ENCODE results near the gene NFAT5.
"Not testable (repeated sequence)": the region's sequence is repeated elsewhere in the genome, so short reads cannot be mapped to it uniquely, and the experiment has no call there.

DNA sequence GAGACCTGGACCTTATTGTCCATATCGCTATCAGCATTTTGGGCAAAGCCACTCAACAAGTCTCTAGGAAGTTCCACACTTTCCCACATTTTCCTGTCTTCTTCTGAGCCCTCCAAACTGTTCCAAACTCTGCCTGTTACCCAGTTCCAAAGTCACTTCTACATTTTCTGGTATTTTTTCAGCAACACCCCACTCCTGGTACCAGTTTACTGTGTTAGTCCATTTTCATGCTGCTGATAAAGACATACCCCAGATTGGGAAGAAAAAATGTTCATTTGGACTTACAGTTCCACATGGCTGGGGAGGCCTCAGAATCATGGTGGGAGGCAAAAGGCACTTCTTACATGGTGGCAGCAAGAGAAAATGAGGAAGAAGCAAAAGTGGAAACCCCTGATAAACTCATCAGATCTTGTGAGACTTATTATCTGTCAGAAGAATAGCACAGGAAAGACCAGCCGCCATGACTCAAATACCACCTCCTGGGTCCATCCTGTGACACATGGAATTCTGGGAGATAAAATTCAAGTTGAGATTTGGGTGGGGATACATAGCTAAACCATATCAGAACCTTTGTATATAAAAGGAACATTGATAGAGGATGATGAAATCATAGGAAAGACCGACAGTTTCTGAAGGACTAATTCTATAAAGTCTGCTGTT is 71.6 kb downstream of the NFAT5 start:
- TF ChIP-seq, protein P1, sequence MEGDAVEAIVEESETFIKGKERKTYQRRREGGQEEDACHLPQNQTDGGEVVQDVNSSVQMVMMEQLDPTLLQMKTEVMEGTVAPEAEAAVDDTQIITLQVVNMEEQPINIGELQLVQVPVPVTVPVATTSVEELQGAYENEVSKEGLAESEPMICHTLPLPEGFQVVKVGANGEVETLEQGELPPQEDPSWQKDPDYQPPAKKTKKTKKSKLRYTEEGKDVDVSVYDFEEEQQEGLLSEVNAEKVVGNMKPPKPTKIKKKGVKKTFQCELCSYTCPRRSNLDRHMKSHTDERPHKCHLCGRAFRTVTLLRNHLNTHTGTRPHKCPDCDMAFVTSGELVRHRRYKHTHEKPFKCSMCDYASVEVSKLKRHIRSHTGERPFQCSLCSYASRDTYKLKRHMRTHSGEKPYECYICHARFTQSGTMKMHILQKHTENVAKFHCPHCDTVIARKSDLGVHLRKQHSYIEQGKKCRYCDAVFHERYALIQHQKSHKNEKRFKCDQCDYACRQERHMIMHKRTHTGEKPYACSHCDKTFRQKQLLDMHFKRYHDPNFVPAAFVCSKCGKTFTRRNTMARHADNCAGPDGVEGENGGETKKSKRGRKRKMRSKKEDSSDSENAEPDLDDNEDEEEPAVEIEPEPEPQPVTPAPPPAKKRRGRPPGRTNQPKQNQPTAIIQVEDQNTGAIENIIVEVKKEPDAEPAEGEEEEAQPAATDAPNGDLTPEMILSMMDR (conservative IDR thresholded peaks at IDR 0.05) = not testable (repeated sequence)
- TF ChIP-seq EZH2 (IDR thresholded peaks at IDR 0.05; ENCODE audit: low read depth) = not testable (repeated sequence)

All from PC-9 (cell line).